GM18499 (cell line): ENCODE data around the gene MUC5AC.

Experiments used
- ATAC-seq: cut with Tn5 transposase; IDR thresholded peaks from one replicate; pipeline ENCODE4 v1.9.1; 2021; ENCODE audit warnings: moderate number of reproducible peaks; ENCODE audit not compliant: insufficient read depth, unreplicated experiment

MUC5AC gene

GRCh38 chr11:1193326-1194230 lies 35.8 kb downstream of the MUC5AC start:
- ATAC-seq: no peak

- ATAC-seq: no peak
Measured at GRCh38 chr11:1194231-1194976, 36.7 kb downstream of the MUC5AC start.

GRCh38 chr11:1194977-1195681 lies 37.4 kb downstream of the MUC5AC start:
- ATAC-seq: no peak

- no peak for ATAC-seq
Measured at GRCh38 chr11:1195682-1196515, 38.1 kb downstream of the MUC5AC start.

- no peak for ATAC-seq
Measured at GRCh38 chr11:1196516-1197391, 39.0 kb downstream of the MUC5AC start.

GRCh38 chr11:1197431-1197885 lies 39.7 kb downstream of the MUC5AC start:
- ATAC-seq: no peak

- no peak for ATAC-seq
Measured at GRCh38 chr11:1197886-1198560, 40.3 kb downstream of the MUC5AC start.

GRCh38 chr11:1198561-1199240 lies 40.9 kb downstream of the MUC5AC start:
- no peak for ATAC-seq

- no peak for ATAC-seq
Measured at GRCh38 chr11:1199241-1199750, 41.5 kb downstream of the MUC5AC start.

- no peak for ATAC-seq
Measured at GRCh38 chr11:1199751-1200610, 42.2 kb downstream of the MUC5AC start.

GRCh38 chr11:1200611-1201191 lies 42.9 kb downstream of the MUC5AC start:
- no peak for ATAC-seq

- ATAC-seq: no peak
Measured at GRCh38 chr11:1201395-1202153, 43.8 kb downstream of the MUC5AC start.

- no peak for ATAC-seq
Measured at GRCh38 chr11:1202154-1202775, 44.5 kb downstream of the MUC5AC start.

GRCh38 chr11:1202776-1203504 lies 45.2 kb downstream of the MUC5AC start:
- no peak for ATAC-seq
